ENCODE data around the gene SMG7.

Gene SMG7

DNA sequence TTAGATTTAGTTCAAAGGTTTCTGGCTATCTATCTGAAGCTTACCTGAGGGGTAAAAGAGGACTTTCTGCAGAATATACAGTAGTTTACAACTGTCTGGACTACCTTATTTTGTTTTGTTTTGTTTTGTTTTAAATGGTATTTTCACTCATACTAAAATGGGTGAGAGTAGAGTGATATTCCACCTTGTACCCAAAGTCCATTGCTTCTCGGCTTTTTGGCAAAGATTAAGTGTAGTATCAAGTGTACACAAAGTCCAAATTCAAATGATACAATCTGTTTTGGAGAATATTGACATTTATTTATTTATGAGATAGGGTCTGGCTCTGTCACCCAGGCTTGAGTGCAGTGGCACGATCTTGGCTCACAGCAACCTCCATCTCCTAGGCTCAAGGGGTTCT lies 11.7 kb upstream of the SMG7 start:
- Histone ChIP-seq H3K27me3 (replicated peaks) (no peaks in the 10 kb centered on the region), H3K36me3 (replicated peaks) (no peaks in the 10 kb centered on the region), H3K4me3 (ENCODE audit: low read depth, low read length) (no peak overlapping the region), H3K27ac (no peak overlapping the region)
- TF ChIP-seq, protein P1, sequence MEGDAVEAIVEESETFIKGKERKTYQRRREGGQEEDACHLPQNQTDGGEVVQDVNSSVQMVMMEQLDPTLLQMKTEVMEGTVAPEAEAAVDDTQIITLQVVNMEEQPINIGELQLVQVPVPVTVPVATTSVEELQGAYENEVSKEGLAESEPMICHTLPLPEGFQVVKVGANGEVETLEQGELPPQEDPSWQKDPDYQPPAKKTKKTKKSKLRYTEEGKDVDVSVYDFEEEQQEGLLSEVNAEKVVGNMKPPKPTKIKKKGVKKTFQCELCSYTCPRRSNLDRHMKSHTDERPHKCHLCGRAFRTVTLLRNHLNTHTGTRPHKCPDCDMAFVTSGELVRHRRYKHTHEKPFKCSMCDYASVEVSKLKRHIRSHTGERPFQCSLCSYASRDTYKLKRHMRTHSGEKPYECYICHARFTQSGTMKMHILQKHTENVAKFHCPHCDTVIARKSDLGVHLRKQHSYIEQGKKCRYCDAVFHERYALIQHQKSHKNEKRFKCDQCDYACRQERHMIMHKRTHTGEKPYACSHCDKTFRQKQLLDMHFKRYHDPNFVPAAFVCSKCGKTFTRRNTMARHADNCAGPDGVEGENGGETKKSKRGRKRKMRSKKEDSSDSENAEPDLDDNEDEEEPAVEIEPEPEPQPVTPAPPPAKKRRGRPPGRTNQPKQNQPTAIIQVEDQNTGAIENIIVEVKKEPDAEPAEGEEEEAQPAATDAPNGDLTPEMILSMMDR (IDR thresholded peaks at IDR 0.05; ENCODE audit: low read depth, low read length, missing control alignments) = no peak
- DNase-seq = no peak
- in situ Hi-C loops (cut with HindIII; ENCODE audit: low pct_ligation_motif_present, low sequenced_read_pairs) = no loop called here

DNA sequence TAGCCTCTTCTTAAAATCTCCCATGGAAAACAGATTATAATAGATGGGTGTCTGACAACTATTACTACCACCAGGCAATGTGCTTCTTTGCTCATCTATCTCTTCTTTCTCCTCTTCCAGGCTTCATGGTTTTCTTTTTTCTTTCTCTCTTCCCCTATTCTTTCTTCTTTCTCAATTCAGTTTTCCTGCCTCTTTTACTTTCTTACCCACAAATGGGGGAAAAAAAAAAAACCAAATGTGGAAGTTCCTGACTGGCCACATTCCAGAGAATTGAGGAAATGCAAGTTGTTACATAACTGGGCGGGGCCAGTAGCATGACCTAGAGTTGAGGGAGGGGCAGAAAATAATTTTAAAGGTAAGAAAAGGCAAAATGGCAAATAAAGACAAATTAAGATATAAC lies 10.9 kb upstream of the SMG7 start:
- TF ChIP-seq, protein P1 (IDR thresholded peaks at IDR 0.05; ENCODE audit: low read depth, low read length, missing control alignments) = no peak
- in situ Hi-C loops (cut with HindIII; ENCODE audit: low pct_ligation_motif_present, low sequenced_read_pairs) = no loop called here
- no peak for DNase-seq
- no peaks in the 10 kb centered on the region for H3K27me3 ChIP-seq (replicated peaks)
- H3K27ac ChIP-seq = no peak overlapping the region
- no peak overlapping the region for H3K4me3 ChIP-seq (ENCODE audit: low read depth, low read length)
- H3K36me3 ChIP-seq (replicated peaks) = no peaks in the 10 kb centered on the region

DNA sequence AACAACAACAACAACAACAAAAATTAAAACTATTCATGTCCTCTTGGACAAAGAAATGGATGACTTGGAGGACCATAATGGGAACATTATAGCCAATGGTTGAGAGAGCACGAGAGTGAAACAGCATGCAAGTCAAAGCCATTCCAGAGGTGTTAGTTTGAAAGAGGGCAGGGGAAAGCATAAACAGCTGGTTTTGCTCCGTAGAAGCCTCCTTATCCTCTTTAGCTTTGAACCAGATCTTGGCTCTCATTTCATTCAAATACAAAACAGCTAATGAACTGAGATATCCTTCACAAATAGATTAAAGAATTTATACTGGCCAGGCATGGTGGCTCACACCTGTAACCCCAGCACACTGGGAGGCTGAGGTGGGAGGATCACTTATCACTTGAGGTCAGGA lies 8.7 kb upstream of the SMG7 start:
- TF ChIP-seq, protein P1 (IDR thresholded peaks at IDR 0.05; ENCODE audit: low read depth, low read length, missing control alignments) = no peak
- Histone ChIP-seq H3K36me3 (replicated peaks) (no peaks in the 10 kb centered on the region), H3K27ac (no peak overlapping the region), H3K4me3 (ENCODE audit: low read depth, low read length) (no peak overlapping the region), H3K27me3 (replicated peaks) (no peaks in the 10 kb centered on the region)
- in situ Hi-C loops (cut with HindIII; ENCODE audit: low pct_ligation_motif_present, low sequenced_read_pairs) = no loop called here
- DNase-seq = no peak

DNA sequence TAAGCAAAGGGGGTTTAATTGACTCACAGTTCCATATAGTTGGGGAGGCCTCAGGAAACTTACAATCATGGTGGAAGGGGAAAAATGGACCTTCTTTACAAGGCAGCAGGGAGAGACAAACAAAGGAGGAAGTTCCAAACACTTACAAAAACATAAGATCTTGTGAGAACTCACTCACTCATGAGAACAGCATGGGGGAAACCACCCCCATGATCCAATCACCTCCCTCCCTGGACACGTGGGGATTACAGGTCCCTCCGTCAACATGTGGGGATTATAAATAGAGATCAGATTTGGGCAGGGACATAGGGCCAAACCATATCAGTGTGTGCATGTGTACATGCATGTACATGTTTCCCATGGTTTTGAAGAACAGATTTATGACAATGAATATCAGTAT lies 5.5 kb upstream of the SMG7 start:
- no peak for DNase-seq
- H3K27ac ChIP-seq = no peak overlapping the region
- H3K4me3 ChIP-seq (ENCODE audit: low read depth, low read length) = no peak overlapping the region
- H3K36me3 ChIP-seq (replicated peaks) = no peaks in the 10 kb centered on the region
- no peaks in the 10 kb centered on the region for H3K27me3 ChIP-seq (replicated peaks)
- in situ Hi-C loops (cut with HindIII; ENCODE audit: low pct_ligation_motif_present, low sequenced_read_pairs) = no loop called here
- TF ChIP-seq, protein P1 (IDR thresholded peaks at IDR 0.05; ENCODE audit: low read depth, low read length, missing control alignments) = no peak

DNA sequence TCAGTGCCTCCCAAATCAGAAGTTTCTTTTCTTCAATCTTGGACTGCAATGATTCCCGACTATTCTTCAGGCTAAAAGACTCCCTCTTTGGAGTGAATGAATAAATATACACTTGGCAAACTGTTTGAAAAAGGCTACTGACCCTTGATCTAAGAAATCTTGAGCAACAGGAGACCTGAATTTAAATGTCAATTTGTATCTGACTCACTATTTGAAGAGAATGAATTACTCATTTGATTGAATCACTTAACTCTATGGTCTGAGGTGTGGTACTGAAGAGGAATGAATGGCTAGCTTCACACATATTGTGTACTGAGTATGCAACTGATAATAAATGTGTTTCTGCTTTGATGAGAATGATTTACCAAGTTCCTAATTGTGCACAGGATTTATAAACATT lies 4.6 kb upstream of the SMG7 start:
- Histone ChIP-seq H3K27me3 (replicated peaks) (no peaks in the 10 kb centered on the region), H3K36me3 (replicated peaks) (no peaks in the 10 kb centered on the region), H3K4me3 (ENCODE audit: low read depth, low read length) (no peak overlapping the region), H3K27ac (no peak overlapping the region)
- in situ Hi-C loops (cut with HindIII; ENCODE audit: low pct_ligation_motif_present, low sequenced_read_pairs) = no loop called here
- DNase-seq = no peak
- TF ChIP-seq, protein P1 (IDR thresholded peaks at IDR 0.05; ENCODE audit: low read depth, low read length, missing control alignments) = no peak

DNA sequence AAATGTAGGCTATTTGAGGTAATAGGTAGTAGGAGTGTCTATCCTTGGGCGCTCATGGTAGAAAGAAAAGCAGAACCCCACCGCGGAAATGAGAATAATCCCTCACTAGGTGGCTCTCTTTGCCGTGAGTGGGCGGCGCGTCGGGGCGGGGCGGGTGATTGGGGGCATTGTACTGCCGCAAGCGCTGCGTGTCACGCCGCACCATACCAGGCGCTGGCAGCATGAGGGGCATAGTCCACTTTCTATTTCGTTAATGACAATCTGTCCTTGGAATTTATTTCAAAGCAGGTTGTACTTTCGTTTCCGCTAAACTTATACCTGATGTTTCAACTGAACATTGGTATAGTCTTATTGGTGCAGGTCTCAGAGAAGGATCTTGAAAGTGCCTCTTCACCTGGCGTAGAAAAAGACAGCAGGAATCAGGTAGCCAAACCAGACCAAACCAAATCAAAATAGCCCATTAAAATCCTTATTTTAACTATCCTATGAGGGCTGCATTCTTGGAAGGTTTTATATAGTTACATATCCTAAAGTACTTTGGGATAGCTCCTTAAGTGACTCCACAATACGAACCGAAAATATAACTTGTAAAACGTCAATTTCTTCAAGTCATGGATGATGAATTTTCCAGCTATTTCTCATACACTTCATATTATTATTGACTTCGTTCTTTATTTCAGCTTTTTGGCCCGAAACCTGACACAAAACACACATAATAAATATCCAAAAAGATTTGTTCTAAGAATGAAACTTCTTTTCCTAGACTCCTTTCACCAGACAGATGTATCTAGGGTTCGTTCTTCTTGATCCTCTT lies 1.9 kb upstream of the SMG7 start:
- peak overlapping the region; percentile 99 for H3K27ac ChIP-seq
- TF ChIP-seq, protein P1 (IDR thresholded peaks at IDR 0.05; ENCODE audit: low read depth, low read length, missing control alignments) = peak; percentile 63
- H3K27me3 ChIP-seq (replicated peaks) = no peaks in the 10 kb centered on the region
- DNase-seq = peak; percentile 60
- H3K4me3 ChIP-seq (ENCODE audit: low read depth, low read length) = peak overlapping the region; percentile 92
- H3K36me3 ChIP-seq (replicated peaks) = no peaks in the 10 kb centered on the region
- in situ Hi-C loops (cut with HindIII; ENCODE audit: low pct_ligation_motif_present, low sequenced_read_pairs) = no loop called here

All from brain microvascular endothelial cell (primary cell).